NCI-H2227 treated with DMSO at 0.1 percent for 48 hours (cell line): ENCODE results near the gene PRDM16.

Experiments used
- DNase-seq: peaks from one replicate; lab custom pipeline; 2025; lab: John Stamatoyannopoulos, UW

The PRDM16 gene

DNA sequence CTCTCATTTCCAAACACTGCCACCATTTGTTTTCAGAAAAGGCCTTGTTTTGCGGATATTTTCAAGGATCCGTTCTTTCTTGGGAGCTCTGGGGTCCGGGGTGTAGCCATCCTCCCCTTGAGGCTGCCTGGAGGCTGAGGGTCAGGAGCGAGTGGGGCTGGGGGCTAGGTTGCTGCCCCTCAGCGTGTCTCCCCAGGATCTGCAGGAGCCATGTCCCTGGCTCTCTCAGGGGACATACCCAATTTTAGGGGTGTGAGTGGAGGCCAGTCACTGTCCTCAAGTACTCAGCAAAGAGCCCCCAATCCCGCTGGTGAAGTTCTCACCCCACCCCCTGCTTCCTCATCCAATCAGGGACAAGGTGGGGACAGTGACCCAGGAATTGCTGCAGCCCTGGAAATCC lies 15.0 kb upstream of the PRDM16 start:
- DNase-seq = no peak

- DNase-seq = no peak
Observed at GRCh38 chr1:3054474-3054873, 14.5 kb upstream of the PRDM16 start.

DNA sequence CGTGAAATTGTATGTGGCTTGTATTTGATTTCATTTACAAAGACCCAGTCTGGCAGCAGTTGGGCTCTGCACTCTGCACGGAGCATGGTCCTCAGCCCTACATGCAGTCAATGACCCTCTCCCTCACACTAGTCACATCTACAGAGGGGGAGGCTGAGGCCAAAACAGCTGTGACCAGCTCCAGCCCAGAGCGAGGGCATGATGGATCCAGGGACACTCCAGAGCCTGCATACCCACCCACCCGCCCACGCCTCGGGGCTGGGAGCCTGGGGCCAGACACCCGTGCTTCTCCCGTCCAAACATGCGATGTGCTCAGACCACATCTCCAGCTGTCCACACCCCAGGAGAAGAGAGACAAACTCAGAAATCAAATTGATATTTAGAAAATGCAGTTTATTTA lies 14.0 kb upstream of the PRDM16 start:
- DNase-seq = no peak

DNA sequence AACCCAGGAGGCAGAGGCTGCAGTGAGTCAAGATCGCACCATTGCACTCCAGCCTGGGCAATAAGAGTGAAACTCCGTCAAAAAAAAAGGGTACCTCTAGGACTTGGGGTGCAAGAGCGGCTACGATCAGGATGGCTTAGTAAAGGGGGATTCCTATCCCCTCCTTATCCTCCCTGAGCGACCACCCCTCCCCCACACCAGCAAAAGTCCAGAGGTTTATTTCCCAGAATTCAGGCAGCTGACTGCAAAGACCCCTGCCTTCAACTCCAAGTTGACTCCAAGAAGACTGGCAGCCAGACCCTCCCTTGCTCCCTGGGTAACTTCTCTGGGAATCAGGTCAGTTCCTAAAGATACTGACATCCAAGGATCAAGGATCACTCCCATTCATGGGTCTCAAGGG lies 12.4 kb upstream of the PRDM16 start:
- no peak for DNase-seq

DNA sequence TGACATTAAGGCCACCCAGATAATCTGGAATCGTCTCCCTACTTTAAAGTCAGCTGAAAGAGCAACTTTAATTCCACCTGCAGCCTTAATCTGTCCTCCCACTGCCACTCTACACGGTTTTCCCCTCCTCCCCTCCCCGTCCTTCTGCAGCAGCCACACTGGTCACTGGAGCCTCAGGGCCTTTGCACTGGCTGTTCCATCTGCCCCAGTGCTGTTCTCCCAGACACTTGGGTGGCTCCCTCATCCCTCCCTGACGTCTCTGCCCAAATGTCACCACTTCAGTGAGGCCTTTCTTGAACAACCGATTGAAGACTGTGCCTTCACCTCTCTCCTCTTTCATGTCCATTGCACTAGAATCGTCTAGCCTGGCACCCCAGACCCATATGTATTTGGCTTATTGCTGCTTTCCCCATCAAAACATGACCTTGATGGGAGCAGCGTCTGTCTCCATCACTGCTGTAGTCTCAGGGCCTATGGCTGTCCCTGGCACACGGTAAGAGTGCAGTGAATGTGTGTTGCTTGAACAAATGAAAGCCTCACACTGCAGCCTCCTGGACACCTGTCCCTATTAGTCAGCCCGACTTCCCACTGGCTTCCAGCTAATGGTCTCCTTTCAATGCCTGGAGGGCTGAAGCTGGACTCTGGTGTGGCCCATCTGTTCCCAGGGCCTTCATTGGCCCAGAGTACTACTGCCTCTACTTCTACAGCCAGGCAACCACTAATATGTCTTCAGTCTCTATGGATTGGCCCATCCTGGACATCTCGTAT lies 10.6 kb upstream of the PRDM16 start:
- DNase-seq = no peak

DNA sequence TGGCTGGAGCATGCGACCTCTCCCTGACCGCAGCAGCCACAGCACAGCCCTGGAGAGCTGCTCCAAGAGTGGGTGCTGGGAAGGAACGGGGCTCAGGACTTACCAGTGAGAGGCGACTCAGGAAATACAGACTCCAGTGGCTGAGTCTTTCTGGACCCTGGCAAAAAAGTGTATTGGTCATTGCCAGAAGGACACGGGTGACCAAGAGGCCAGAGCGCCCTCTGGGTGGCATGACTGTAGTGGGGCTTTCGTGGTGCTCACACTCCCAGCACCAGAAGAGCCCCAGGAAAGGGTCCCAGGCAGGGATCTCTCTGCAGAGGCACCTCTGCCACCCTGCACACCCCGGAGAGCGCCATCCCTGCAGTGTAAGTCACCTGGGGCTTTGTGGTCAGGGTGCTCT lies 8.9 kb upstream of the PRDM16 start:
- no peak for DNase-seq

GRCh38 chr1:3060601-3061551 lies 8.1 kb upstream of the PRDM16 start:
- DNase-seq = no peak

GRCh38 chr1:3061566-3061965 lies 7.4 kb upstream of the PRDM16 start:
- DNase-seq = no peak

DNA sequence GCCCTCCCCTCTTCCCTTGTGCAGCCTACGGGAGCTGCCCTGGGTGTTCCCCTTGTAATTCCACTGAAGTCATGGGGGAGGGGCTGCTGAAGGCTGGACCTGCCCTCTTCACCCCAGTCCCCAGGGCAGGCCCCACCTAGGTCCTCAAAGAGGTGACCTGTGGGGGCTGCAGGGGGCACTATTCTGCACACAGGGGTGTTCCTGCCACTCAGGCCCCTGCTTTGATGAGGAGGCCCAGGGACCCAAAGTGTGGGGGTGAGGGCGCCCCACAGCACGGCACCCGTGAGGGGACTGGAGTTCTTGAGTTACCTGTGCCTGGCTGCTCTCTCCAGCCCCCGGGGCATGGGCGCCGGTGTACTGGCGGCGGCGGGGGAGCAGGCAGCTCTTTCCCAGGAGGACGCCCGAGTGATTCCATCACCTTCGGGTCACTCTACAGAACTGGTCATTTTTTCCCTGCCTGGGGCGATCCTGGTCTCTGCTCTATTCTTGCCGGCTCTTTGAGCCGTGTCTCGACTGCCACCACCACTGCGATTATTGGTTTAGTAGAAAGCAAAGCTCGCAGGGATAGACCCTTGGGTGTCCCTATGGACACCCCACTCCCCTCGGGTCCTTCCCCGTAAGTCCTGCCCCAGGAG lies 6.9 kb upstream of the PRDM16 start:
- no peak for DNase-seq

GRCh38 chr1:3062616-3063378 lies 6.2 kb upstream of the PRDM16 start:
- DNase-seq = no peak

- DNase-seq = no peak
Observed at GRCh38 chr1:3063379-3064295, 5.4 kb upstream of the PRDM16 start.

DNA sequence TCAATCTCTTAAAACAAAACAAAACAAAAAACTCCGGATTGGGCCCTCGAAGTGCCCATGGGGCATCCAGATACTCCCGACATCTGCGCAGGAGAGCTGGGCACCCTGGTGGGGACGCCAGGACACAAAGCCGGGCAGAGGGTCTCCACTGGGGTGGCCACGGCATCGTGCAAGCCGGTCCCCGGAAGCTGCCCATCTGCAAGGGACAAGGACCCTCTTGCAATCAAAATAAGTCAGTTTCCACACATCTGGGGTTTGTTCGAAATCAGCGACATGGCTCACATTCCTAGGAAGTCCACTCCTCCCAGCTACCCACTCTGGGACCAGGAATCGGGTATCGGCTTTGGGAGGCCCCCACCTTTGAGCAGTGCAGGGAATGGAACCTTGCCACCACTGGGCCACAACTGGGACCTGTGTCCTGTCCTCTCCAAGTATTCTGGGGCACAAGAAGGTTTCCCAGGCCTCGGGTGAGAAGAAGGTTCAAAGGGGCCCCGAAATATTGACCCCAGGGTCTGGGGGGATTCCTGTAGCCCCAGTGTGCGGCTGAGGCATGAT lies 4.6 kb upstream of the PRDM16 start:
- no peak for DNase-seq

DNA sequence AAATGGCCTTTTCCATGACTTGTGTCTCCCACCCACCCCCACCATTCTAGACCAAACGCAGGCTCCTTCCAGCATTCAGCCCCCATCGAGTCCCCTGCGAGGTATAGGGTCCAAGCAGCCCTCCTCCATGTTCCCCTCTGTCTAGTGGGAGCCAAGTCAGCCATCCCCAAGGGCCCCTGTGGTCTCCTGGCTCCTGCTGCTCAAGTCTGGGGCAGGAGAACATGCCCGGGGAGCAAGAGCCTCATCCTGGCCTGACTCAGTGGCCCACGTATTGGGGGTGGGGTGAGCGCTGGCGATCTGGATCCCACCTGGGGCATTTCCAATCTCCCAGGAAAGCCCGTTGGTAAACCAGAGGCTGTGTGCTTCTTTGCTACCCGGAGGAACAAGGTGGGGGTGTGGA lies 4.1 kb upstream of the PRDM16 start:
- DNase-seq = no peak

DNA sequence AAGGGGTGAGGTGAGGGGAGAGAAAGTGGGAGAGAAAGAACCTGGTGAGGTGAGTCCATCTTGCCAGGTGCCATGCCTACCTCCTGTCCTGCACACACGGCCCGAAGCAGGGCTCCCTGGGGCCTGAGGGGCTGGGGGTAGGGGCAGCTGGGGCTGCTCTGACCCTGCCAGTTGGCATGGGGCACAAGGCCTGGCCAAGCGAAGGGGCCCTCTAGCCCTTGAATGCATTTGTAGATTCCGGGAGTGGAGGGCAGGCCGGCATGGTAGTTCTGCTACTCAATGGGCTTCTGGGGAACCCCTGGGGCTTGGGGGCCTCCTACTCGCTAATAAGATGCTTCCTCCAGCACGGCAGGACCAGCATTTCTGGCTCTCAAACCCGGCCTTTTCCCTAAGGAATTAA lies 3.6 kb upstream of the PRDM16 start:
- DNase-seq = no peak

DNA sequence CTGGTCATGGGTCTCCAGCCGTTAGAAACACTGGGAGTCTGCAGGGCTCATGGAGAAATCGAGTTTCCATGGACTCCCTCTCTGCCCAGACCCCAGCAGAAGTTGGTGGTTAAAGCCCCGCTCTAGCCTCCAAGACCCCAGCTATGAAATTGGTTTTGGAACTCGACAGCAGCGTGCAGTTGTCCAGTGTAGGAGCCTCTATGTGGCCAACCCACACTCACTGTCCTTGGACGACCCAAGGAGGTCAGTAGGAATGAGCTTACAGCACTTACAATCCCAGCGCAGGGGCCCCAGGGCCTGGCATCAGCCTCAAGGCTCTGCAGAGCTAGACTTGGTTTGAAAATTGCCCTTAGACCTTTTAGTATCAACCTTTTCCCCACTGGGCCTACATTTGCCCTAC lies 3.2 kb upstream of the PRDM16 start:
- no peak for DNase-seq

- no peak for DNase-seq
Observed at GRCh38 chr1:3066250-3066711, 2.7 kb upstream of the PRDM16 start.

GRCh38 chr1:3066826-3067225 lies 2.2 kb upstream of the PRDM16 start:
- DNase-seq = no peak

DNA sequence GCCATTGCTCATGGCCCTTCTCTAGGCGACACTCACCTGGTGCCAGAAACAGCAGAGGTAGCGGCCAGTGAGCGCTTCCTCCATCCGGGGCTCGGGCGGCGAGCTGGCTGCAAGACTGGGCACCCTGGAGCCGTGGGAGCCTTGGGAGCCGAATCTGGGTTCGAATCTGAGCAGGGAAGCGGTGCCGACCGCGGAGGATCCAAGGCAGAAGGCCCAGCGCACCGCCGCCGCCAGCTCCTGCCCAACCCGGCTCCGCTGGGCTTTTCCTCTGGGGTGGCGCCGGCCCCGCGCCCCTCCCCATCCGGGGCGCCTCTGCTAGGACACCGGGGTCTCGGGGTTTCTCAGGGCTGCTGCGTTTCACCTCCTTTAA lies 1.7 kb upstream of the PRDM16 start:
- no peak for DNase-seq

- DNase-seq = no peak
Observed at GRCh38 chr1:3067671-3068563, 1.1 kb upstream of the PRDM16 start.
